Measurements from ENCODE around the gene BAZ2B.

GRCh38 chr2:159622966-159623365, 6.6 kb upstream of the BAZ2B start:
- TF ChIP-seq CTCF (IDR thresholded peaks at IDR 0.05; ENCODE audit: borderline replicate concordance, extremely low read depth, low read length, poor library complexity, severe bottlenecking) (no peak), EZH2 (IDR thresholded peaks at IDR 0.05; ENCODE audit: borderline replicate concordance, low read depth, low read length, severe bottlenecking) (no peak)
